ENCODE measurements around the gene ERFL.

ERFL gene

GRCh38 chr19:41897820-41898219 lies 30.4 kb downstream of the ERFL start:
- no peak for DNase-seq (ENCODE audit: low spot score)

GRCh38 chr19:41897181-41897580 lies 31.1 kb downstream of the ERFL start:
- no peak for DNase-seq (ENCODE audit: low spot score)

DNA sequence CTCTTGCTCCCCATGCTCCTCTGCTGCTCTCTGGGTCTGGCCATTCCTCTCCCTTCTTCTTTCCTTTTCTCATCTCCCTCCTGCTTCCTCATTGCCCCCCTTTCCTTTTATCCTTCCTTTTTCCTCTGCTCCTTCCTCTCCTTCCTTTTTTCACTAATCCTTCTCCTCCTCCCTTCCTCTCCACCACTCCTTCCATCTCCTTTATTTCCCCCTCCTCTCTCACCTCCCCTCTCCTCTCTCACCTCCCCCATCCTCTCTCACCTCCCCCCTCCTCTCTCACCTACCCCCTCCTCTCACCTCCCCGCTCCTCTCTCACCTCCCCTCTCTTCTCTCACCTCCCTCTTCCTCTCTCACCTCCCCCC lies 31.7 kb downstream of the ERFL start:
- no peak for DNase-seq (ENCODE audit: low spot score)

GRCh38 chr19:41895745-41896580 lies 32.3 kb downstream of the ERFL start:
- no peak for DNase-seq (ENCODE audit: low spot score)

GRCh38 chr19:41894350-41894749 lies 33.9 kb downstream of the ERFL start:
- no peak for DNase-seq (ENCODE audit: low spot score)

DNA sequence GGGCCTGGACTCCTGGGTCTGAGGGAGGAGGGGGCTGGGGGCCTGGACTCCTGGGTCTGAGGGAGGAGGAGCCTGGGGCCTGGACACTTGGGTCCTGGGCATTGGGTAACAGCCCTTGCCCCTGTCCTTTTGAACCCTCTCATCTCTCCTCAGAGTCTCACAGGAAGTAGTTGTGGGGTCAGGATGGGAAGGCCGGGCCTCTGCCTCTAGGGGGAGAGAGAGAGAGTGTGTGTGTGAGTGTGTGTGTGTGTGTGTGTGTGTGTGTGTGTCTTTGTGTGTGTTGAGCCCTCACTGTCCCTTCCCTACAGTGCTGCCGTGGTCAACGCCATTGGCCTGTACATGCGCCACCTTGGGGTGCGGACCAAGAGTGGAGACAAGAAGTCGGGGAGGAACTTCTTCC lies 34.4 kb downstream of the ERFL start:
- no peak for DNase-seq (ENCODE audit: low spot score)

GRCh38 chr19:41892173-41892902 lies 35.9 kb downstream of the ERFL start:
- DNase-seq (ENCODE audit: low spot score) = no peak

DNA sequence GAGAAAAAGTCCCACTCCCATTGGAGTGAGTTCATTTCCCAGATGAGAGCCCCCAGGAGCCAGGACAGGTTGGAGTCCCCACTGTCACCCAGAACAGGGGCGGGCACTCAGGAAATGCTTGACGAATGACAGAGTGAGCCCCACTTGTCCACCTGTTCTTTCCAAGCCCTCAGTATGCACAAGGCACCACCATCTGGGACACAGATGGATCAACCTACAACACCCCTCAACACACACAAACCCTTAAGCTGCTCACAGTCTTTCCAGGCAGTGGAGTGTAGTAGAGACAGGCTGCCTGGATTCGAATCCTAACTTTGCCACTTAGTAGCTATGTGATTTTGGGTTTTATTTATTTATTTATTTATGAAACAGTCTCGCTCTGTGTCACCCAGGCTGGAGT lies 37.3 kb downstream of the ERFL start:
- no peak for DNase-seq (ENCODE audit: low spot score)

GRCh38 chr19:41889896-41890295 lies 38.4 kb downstream of the ERFL start:
- no peak for DNase-seq (ENCODE audit: low spot score)

- DNase-seq (ENCODE audit: low spot score) = no peak
Measured at GRCh38 chr19:41888926-41889325, 39.3 kb downstream of the ERFL start.

GRCh38 chr19:41887711-41888382 lies 40.4 kb downstream of the ERFL start:
- peak; percentile 84 for DNase-seq (ENCODE audit: low spot score)

DNA sequence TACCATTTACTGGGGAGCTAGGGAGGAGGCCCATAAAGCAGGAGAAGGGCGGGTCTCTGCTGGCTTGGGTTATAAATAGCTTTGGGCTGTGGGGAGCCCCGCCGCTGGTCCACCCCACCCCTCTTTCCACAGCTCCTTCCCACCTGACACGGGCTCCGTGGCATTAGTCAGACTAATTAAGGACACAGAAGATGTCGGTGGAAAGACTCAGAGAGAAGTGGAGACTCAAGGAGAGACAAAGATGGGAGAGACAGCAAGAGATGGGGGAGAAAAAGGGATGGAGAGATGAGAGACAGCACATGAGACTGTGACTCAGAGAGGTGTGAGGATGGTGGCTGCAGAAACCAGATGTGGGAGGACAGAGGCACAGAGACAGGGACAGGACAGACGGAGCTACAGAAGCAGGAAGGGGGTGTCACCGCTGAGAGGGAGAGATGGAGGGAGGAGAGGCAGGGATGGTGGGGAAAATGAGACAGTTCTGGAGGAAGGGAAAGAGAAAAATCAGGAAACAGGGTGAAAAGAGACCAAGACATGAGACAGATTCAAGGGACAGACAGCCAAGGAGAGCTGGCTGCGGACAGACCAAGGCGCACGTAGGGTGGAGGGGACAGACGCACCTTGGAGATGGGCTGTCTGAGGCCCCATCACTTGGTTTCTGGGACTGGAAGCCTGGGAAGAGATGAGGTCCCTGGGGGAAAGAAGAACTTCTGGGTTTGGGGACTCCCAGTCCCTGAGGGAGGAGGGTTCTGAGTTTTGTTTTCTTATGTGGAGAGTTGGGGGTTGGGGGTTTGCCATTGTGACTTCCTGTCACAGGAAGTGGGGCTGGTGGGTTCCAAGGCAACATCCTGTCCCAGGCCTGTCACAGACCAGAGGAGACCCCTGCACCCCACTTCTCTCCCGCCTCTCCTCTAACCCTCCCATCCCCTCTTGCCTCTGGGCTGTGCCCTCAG lies 41.2 kb downstream of the ERFL start:
- no peak for DNase-seq (ENCODE audit: low spot score)

DNA sequence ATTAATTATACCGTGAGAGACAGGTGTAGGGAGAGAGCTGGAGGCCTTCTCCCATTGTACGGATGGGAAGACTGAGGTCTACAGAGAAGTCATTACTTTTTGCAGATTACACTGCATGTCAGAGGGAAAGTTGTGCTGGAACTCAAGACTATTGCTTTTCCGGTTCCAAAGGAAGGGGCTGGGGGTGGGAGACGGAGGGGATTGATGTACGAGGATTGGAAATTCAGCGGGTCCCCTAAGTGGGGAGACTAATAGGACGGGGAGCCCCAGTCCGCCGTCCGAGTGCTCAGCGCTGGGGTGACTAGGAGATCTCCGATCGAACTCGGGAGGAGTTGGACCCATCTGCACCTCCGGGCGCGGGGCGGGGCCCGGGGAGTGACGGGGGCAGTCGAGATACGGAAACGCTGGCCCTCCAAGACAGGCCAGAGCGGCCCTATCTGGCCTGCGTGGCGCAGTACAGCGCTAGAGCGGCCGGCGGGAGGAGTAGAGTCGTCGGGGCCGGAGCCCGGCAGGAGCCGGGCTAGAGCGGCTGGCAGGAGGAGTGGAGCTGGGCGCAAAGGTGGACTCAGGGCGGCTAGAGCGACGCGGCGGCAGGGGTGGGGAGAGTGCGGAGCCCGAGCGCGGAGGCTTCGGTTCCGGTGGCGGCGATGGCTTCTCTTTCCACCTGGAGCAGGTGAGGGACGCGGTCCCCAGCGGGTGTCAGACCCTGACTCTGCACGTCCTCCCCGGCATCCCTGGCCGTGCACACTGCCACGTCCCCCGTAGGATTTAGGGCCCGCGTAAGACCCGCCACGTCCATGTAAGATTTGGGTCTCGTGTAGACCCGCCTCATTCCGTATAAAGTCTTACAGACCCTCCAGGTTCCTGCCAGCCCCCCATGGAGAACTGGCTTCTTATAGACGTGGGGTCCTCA lies 44.2 kb downstream of the ERFL start:
- peak; percentile 95 for DNase-seq (ENCODE audit: low spot score)

GRCh38 chr19:41883463-41883820 lies 44.8 kb downstream of the ERFL start:
- DNase-seq (ENCODE audit: low spot score) = no peak

- no peak for DNase-seq (ENCODE audit: low spot score)
Measured at GRCh38 chr19:41882568-41883462, 45.4 kb downstream of the ERFL start, which contains the start of gene ARHGEF1. TSS of gene ARHGEF1 (plus strand) at chr19:41883184. CDS start at chr19:41888083, 4,899 bp downstream.

DNA sequence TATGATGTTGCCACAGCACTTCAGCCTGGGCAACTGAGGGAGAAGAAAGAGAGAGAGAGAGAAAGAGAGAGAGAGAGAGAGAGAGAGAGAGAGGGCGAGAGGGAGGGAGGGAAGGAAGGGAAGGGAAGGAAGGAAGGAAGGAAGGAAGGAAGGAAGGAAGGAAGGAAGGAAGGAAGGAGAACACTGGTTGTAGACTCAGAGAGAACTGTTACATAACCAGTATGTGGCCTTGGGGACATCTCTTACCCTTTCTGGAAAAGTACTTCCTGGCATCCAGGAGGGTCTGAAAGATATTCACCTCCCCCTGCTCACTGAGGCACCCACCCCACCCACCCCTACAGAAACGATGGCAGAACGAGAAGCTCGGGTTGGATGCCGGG lies 47.9 kb downstream of the ERFL start:
- DNase-seq (ENCODE audit: low spot score) = no peak

GRCh38 chr19:41879670-41880328 lies 48.5 kb downstream of the ERFL start:
- no peak for DNase-seq (ENCODE audit: low spot score)

GRCh38 chr19:41879080-41879479 lies 49.2 kb downstream of the ERFL start:
- DNase-seq (ENCODE audit: low spot score) = no peak

Data from pons (tissue), 1 donor.